NCI-H526 (cell line): Measurements from ENCODE around the gene FOXC1.

ENCODE experiments used
- DNase-seq, 2 experiments: peaks; one replicate each; lab custom pipeline; 2025; lab: John Stamatoyannopoulos, UW

The FOXC1 gene

GRCh38 chr6:1643830-1644445, 34.2 kb downstream of the FOXC1 start:
- no peak for DNase-seq

GRCh38 chr6:1644516-1645060, 34.9 kb downstream of the FOXC1 start:
- DNase-seq = no peak

DNA sequence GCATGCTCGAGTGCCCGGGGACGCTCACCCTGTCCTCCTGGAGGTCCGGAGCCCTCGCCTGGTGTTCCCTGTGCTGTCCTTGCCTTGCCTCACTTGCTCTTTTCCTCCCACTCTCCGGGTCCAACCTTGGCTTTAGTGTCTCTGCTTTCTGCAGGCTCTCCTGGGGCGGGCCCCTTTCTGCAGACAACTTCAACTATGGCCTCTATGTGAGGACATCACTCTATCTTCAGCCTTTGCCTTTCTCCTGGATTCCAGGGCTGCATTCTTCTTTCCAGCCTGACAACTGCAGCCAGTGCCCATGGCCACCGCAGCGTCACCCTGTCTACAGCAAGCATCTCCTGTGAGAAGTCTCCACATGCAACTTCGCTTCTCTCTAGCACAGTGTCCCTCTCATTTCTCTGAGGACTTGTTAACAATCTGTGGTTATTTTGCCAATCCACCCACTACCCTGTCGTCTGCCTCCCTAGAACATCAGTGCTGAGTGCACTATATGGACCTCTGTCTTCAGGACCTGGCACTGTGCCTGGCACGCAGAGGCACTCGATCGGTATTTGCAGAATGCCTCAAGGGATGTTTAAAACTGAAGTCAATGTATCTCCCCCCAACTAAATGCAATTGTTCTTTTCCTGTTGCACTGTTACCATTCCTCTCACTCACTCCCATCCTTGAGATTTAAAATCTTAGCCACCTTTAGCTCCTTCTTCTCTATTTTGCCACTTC, 35.9 kb downstream of the FOXC1 start:
- no peak for DNase-seq

- no peak for DNase-seq
Observed at GRCh38 chr6:1651362-1651761, 41.6 kb downstream of the FOXC1 start.

DNA sequence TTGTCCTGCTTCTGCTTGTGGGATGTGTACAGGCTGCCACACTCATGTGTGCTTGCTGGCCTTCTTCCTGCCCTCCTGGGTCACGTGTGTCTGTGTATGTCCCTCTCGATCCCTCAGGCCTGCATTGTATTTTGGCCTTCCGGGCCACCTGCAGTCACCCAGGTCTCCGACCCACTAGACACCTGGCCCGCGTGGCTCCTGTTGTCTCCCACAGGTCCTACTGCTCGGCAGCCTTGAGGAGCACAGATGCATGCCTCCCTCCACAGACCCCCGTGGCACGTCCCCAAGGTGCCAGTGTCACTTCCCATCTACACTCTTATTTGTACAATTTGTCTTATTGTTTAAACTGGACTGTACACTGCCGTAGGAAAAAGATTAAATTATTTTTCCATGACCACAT, 43.1 kb downstream of the FOXC1 start:
- no peak for DNase-seq

DNA sequence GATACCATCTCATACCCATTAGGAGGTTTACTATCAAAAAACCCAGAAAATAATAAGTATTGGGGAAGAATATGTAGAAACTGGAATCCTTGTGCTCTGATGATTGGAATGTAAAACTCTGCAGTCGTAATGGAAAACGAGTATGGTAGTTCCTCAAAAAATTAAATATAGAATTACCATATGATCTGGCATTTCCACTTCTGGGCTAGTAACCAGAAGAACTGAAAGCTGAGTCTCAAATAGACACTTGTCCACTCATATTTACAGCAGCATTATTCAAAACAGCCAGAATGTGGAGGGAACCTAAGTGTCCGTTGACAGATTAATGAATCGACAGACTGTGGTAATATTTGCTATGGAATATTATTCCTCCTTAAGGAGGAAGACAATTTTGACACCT, 44.3 kb downstream of the FOXC1 start:
- DNase-seq = no peak

DNA sequence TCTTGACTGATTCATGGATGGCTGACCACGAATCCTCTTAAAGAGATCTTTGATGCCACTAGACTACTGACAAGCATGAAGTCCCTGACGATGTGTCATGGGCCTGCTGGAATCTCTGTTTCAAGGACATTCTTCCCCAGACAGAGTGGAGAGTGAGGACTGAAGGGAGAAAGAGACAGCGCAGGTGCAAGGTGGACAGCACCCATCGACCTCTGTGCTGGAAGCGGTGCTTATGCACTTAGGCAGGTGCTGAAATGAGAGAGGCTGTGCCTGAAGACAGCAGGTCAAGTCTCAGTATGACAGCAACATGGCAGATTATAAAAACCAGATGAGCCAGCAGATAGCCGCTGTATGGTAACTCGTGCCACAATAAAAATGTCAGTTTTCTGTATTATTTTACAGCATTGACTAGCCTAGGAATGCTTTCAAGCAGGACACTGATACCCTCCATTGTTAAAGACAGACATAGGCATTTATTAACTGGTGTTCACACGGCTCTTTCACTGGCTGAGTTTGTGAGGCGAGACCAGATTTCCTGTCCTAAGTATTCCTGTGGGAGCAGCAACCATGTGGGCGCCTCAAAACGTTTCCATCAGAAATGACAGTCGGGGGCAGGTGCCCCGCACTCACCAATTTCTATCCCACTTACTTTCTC, 47.5 kb downstream of the FOXC1 start:
- DNase-seq = no peak

DNA sequence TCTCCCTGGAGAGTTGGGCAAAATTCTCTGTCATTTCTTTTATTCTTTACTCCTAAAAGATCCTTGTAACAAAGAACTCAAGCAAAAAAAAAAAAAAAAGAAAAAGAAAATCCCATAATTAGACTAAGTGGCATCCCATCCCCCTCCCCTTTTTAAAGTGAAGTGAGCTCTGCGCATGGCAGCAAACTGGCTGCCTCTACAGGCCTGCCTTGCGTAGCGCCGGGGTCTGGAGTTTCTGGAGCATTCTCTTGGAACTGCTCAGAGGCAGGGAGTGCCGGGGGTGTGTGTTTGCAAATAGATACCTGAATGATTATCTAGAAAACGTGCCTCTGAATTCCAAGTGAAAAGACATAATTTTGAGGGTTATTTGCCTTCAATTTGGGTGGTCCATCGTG, 48.1 kb downstream of the FOXC1 start:
- no peak for DNase-seq

DNA sequence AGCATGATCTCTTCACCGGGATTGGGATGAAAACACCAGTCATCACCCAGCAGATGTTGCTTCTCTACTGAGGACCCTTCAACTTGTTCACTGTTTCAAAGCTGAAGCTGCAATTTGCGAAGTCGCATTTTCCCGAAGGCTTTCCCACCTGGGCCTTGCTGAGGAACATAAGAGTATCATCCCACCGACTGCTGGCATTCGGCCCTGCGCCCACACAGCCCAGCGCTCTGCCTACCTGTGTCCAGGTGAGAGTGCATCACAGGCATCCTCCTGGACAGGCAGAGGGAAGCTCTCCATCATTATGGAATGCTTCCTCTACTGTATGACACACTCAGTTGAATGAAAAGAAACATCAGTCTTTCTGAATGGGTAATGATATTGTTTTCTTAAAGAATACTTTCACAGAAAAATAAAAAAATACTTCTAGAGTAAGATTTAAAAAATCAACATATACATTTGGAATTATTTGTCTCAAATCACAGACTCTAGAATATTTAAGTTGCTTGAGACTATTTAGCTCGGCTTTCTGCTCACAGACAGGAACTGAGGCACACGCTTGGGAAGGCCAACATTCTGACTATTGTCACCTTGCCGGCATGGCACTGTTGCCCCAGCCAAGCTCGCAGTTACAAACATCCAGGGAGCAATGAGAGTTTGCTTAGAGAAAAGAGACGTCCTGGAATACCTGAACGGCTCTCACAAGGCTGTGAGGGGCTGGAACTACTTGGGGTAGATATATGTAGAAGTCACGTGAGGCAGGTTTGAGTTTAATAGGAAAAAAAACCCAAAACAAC, 48.7 kb downstream of the FOXC1 start:
- DNase-seq = no peak

- no peak for DNase-seq
Observed at GRCh38 chr6:1659816-1660215, 50.1 kb downstream of the FOXC1 start.

DNA sequence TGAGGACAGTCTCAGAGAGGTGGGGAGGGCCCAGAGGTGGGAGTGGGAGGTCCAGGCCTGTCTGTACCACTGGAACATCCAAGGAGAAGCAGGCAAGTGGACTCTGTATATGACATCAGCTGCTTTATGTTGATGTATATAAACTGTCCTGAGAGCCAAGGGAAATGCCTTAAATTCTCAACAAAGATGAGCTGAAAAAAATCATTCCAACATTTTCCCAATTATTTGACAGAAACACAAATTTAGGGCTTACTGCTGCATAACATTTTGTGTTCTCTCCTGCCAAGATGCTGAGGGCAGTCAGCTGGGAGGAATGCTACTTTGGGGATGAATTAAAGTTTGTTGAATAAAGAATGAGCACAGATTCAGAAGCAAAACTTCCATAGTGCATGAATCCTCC, 52.8 kb downstream of the FOXC1 start:
- no peak for DNase-seq
